ENCODE data around the gene POU2F1. TPM values are rescaled to one million over a fixed set of nuclear protein-coding genes. Genes with fewer than 3 reads are reported as not detected.

POU2F1 gene
- total and polyA plus RNA-seq, 3 donors from 2014 or later = 17.1 to 36.9 (median 36.0) TPM

- Histone ChIP-seq H3K27ac (no peak overlapping the region), H3K4me1 (no peaks in the 10 kb centered on the region), H3K27me3 (no peaks in the 10 kb centered on the region), H3K9me3 (no peaks in the 10 kb centered on the region), H3K36me3 (ENCODE audit: low read depth, missing control alignments) (no peaks in the 10 kb centered on the region), H3K4me3 (no peak overlapping the region)
- no peak for TF ChIP-seq POLR2A (IDR thresholded peaks at IDR 0.05)
- no peak for TF ChIP-seq CTCF (IDR thresholded peaks at IDR 0.05)
- DNase-seq = no peak
- intact Hi-C loops (cut with DNase I; ENCODE audit: low total_unique reads) = no loop called here
These were observed 8.7 kb upstream of the POU2F1 start for GRCh38 chr1:167212025-167212424.

- intact Hi-C loops (cut with DNase I; ENCODE audit: low total_unique reads) = no loop called here
- no peaks in the 10 kb centered on the region for H3K36me3 ChIP-seq (ENCODE audit: low read depth, missing control alignments)
- H3K4me3 ChIP-seq = no peak overlapping the region
- no peaks in the 10 kb centered on the region for H3K4me1 ChIP-seq
- H3K9me3 ChIP-seq = no peaks in the 10 kb centered on the region
- TF ChIP-seq POLR2A (IDR thresholded peaks at IDR 0.05) (no peak), CTCF (IDR thresholded peaks at IDR 0.05) (no peak)
- H3K27ac ChIP-seq = no peak overlapping the region
- H3K27me3 ChIP-seq = no peaks in the 10 kb centered on the region
- DNase-seq = no peak
These were observed 3.9 kb upstream of the POU2F1 start for GRCh38 chr1:167216809-167217208.

GRCh38 chr1:167219194-167219593 is 1.5 kb upstream of the POU2F1 start:
- no peak for DNase-seq
- peaks cover 18% of the 10 kb centered on the region for H3K4me1 ChIP-seq
- H3K4me3 ChIP-seq = peak overlapping the region; percentile 79 to 91
- WGBS, 2 donors = 28 to 40% methylated on average over 5 of the region's 5 CpGs
- TF ChIP-seq POLR2A (IDR thresholded peaks at IDR 0.05) = no peak
- no peak for TF ChIP-seq CTCF (IDR thresholded peaks at IDR 0.05)
- H3K27me3 ChIP-seq = no peaks in the 10 kb centered on the region
- no peaks in the 10 kb centered on the region for H3K36me3 ChIP-seq (ENCODE audit: low read depth, missing control alignments)
- intact Hi-C loops (cut with DNase I; ENCODE audit: low total_unique reads) = no loop called here
- peak overlapping the region in 1 of 2 donors; percentile 90 for H3K27ac ChIP-seq
- H3K9me3 ChIP-seq = no peaks in the 10 kb centered on the region

GRCh38 chr1:167219646-167220536 is 795 bp upstream of the POU2F1 start:
- TF ChIP-seq POLR2A (IDR thresholded peaks at IDR 0.05) = no peak
- TF ChIP-seq CTCF (IDR thresholded peaks at IDR 0.05) = no peak
- intact Hi-C loops (cut with DNase I; ENCODE audit: low total_unique reads) = no loop called here
- 0% methylated on average over 39 to 55 of the region's 55 CpGs for WGBS, 2 donors

More at GRCh38 chr1:167219646-167220536, 795 bp upstream of the POU2F1 start:
- H3K4me1 ChIP-seq = peaks cover 18% of the 10 kb centered on the region
- no peaks in the 10 kb centered on the region for H3K27me3 ChIP-seq
- no peaks in the 10 kb centered on the region for H3K9me3 ChIP-seq
- no peaks in the 10 kb centered on the region for H3K36me3 ChIP-seq (ENCODE audit: low read depth, missing control alignments)
- H3K27ac ChIP-seq = peak overlapping the region; percentile 77 to 90
- DNase-seq = peak; percentile 92
- H3K4me3 ChIP-seq = peak overlapping the region; percentile 79 to 91
